Right renal pelvis (tissue), 4 donors: ENCODE measurements around the gene OLFML2B. TPM values are rescaled to one million over a fixed set of nuclear protein-coding genes. Genes with fewer than 3 reads are reported as not detected.
"Not testable (repeated sequence)": the region's sequence is repeated elsewhere in the genome, so short reads cannot be mapped to it uniquely, and the experiment has no call there.

Experiments
- DNase-seq, 4 donors: peaks; one replicate each; pipeline ENCODE4 v3.0.0-alpha.2; 2013; ENCODE audit warnings: low read depth in 4 of 4, low spot score in 3 of 4, missing footprints in 1 of 4
- polyA plus RNA-seq, 4 donors: library from polyadenylated mRNA; unstranded; fragments of 120-200 nt; gene quantifications; one replicate each; pipeline ENCODE4 v1.2.1, GENCODE V29; 2013; ENCODE audit not compliant: insufficient read length in 4 of 4

Gene OLFML2B
- polyA plus RNA-seq, 4 donors, result 9.3 to 15.1 (median 10.2) TPM

GRCh38 chr1:162036163-162036562, 12.5 kb upstream of the OLFML2B start:
- no peak for DNase-seq

- DNase-seq, result no peak
Measured at GRCh38 chr1:162035241-162035640, 11.6 kb upstream of the OLFML2B start.

- DNase-seq, result no peak
Measured at GRCh38 chr1:162033428-162033827, 9.8 kb upstream of the OLFML2B start.

GRCh38 chr1:162030759-162031280, 7.2 kb upstream of the OLFML2B start:
- DNase-seq, result no peak

- DNase-seq, result no peak
Measured at GRCh38 chr1:162029157-162029556, 5.5 kb upstream of the OLFML2B start.

GRCh38 chr1:162028726-162029125, 5.1 kb upstream of the OLFML2B start:
- DNase-seq, result no peak

- DNase-seq, result no peak
Measured at GRCh38 chr1:162026881-162027280, 3.2 kb upstream of the OLFML2B start.

- no peak for DNase-seq
Measured at GRCh38 chr1:162025541-162025940, 1.9 kb upstream of the OLFML2B start.

GRCh38 chr1:162023181-162023546, 505 bp downstream of the OLFML2B start:
- no peak for DNase-seq

GRCh38 chr1:162022626-162023025, 1.0 kb downstream of the OLFML2B start:
- no peak for DNase-seq

GRCh38 chr1:162021124-162021523, 2.5 kb downstream of the OLFML2B start:
- no peak for DNase-seq

GRCh38 chr1:162020150-162020549, 3.5 kb downstream of the OLFML2B start:
- no peak for DNase-seq

- DNase-seq, result no peak
Measured at GRCh38 chr1:162019446-162019845, 4.2 kb downstream of the OLFML2B start.

GRCh38 chr1:162019006-162019405, 4.7 kb downstream of the OLFML2B start:
- DNase-seq, result no peak

GRCh38 chr1:162018418-162018817, 5.3 kb downstream of the OLFML2B start:
- DNase-seq, result no peak

GRCh38 chr1:162017791-162018190, 5.9 kb downstream of the OLFML2B start:
- DNase-seq, result not testable (repeated sequence)

- no peak for DNase-seq
Measured at GRCh38 chr1:162016631-162017030, 7.0 kb downstream of the OLFML2B start.

GRCh38 chr1:162015196-162015595, 8.5 kb downstream of the OLFML2B start:
- no peak for DNase-seq

GRCh38 chr1:162014202-162014601, 9.5 kb downstream of the OLFML2B start:
- DNase-seq, result no peak

GRCh38 chr1:162013289-162013688, 10.4 kb downstream of the OLFML2B start:
- no peak for DNase-seq

GRCh38 chr1:162011337-162012012, 12.2 kb downstream of the OLFML2B start:
- no peak for DNase-seq

GRCh38 chr1:162010175-162010506, 13.5 kb downstream of the OLFML2B start:
- DNase-seq, result no peak
